HG02943 (cell line): Measurements from ENCODE around the gene OPRL1.

Source experiments
- ATAC-seq: cut with Tn5 transposase; IDR thresholded peaks from one replicate; pipeline ENCODE4 v1.9.1; 2021; ENCODE audit warnings: mild to moderate bottlenecking, low read depth, moderate library complexity; ENCODE audit not compliant: unreplicated experiment

The OPRL1 gene

GRCh38 chr20:64070244-64070993 is 9.5 kb upstream of the OPRL1 start:
- ATAC-seq, result no peak

- no peak for ATAC-seq
Observed at GRCh38 chr20:64071341-64072332, 8.2 kb upstream of the OPRL1 start.

- ATAC-seq, result no peak
Observed at GRCh38 chr20:64072498-64073063, 7.3 kb upstream of the OPRL1 start.

GRCh38 chr20:64073476-64074183 is 6.3 kb upstream of the OPRL1 start:
- no peak for ATAC-seq

- ATAC-seq, result no peak
Observed at GRCh38 chr20:64074184-64074789, 5.6 kb upstream of the OPRL1 start.

GRCh38 chr20:64074963-64075362 is 4.9 kb upstream of the OPRL1 start:
- ATAC-seq, result no peak

GRCh38 chr20:64075556-64075955 is 4.3 kb upstream of the OPRL1 start:
- no peak for ATAC-seq

- ATAC-seq, result no peak
Observed at GRCh38 chr20:64076061-64076997, 3.6 kb upstream of the OPRL1 start.

GRCh38 chr20:64077094-64077493 is 2.8 kb upstream of the OPRL1 start:
- ATAC-seq, result no peak

- no peak for ATAC-seq
Observed at GRCh38 chr20:64077541-64077875, 2.4 kb upstream of the OPRL1 start.

- ATAC-seq, result no peak
Observed at GRCh38 chr20:64077876-64078551, 1.9 kb upstream of the OPRL1 start.

- no peak for ATAC-seq
Observed at GRCh38 chr20:64078934-64079272, 979 bp upstream of the OPRL1 start.

GRCh38 chr20:64079273-64080012 is 439 bp upstream of the OPRL1 start, which contains the start of gene RGS19:
Gene RGS19, minus strand, starts transcription at chr20:64079518. Its CDS starts 2,632 bp downstream, at chr20:64076886.
- ATAC-seq, result no peak

GRCh38 chr20:64080813-64081623 is 1.1 kb downstream of the OPRL1 start:
- ATAC-seq, result no peak

GRCh38 chr20:64081624-64081964 is 1.7 kb downstream of the OPRL1 start:
- ATAC-seq, result no peak

GRCh38 chr20:64082126-64082731 is 2.3 kb downstream of the OPRL1 start:
- ATAC-seq, result no peak
